K562 (cell line): ENCODE data around the gene INSM1. TPM values are rescaled to one million over a fixed set of nuclear protein-coding genes. Genes with fewer than 3 reads are reported as not detected.

ENCODE experiments used
- ATAC-seq: fragments of 200-7000 bp; cut with Tn5 transposase; 3 replicates; pipeline ENCODE4 v1.9.1; 2020; ENCODE audit warnings: moderate library complexity
- BruUV-seq: library from RNA; stranded (reverse); fragments of 400-500 nt; replicated peaks from 2 replicates; lab custom pipeline; 2021; lab: Mats Ljungman, UMichigan
- CTCF ChIA-PET: fragments of 300-600 bp; formaldehyde crosslinking; extraction: SDS; loops from one replicate; lab custom pipeline; 2021; ENCODE audit warnings: low intra/inter-chr PET ratio; lab: Yijun Ruan, JAX
- POLR2A ChIA-PET: fragments of 300-600, 350-650 bp; sonication (Branson Sonifier 250); formaldehyde crosslinking; extraction: SDS; loops from one replicate; lab custom pipeline; 2021; ENCODE audit warnings: antibody characterized with exemption, inconsistent platforms; lab: Yijun Ruan, JAX
- DNase-seq, 4 experiments: peaks; one replicate each; pipeline versions ENCODE4 v3.0.0 to v3.0.0-alpha.2; 2011 to 2018; ENCODE audit warnings: low spot score in 3 of 4, mixed read lengths in 3 of 4; ENCODE audit errors: extremely low read depth in 1 of 4
- FAIRE-seq: peaks from 2 replicates; lab custom pipeline; 2011; peaks lifted over from hg19 to GRCh38; lab: Jason Lieb, UNC
- H2AFZ ChIP-seq: 2 replicates; pipeline ENCODE4 v1.6.0; 2011; ENCODE audit warnings: low read depth, low read length, control low read depth, inconsistent platforms
- H3K27ac ChIP-seq: fragments of 200-600 bp; 3 replicates; pipeline ENCODE4 v1.8.0; 2011; ENCODE audit warnings: low read depth, mild to moderate bottlenecking, control low read depth, inconsistent platforms, low read length, moderate library complexity, mixed read lengths; ENCODE audit errors: extremely low read depth
- H3K27me3 ChIP-seq, 2 experiments: fragments of 300-600 bp in 1 of 2; 2 replicates in 1 of 2; 3 replicates in 1 of 2; pipeline versions ENCODE4 v1.6.0 to v1.8.0; 2011; ENCODE audit warnings: inconsistent platforms in 2 of 2, low read length in 2 of 2, mild to moderate bottlenecking in 1 of 2, mixed read lengths in 1 of 2, moderate library complexity in 1 of 2; ENCODE audit not compliant: control insufficient read depth in 2 of 2, insufficient read depth in 2 of 2
- H3K36me3 ChIP-seq: fragments of 300-600 bp; 3 replicates; pipeline ENCODE4 v1.8.0; 2011; ENCODE audit warnings: mild to moderate bottlenecking, low read length, inconsistent platforms; ENCODE audit not compliant: control insufficient read depth, insufficient read depth
- H3K4me1 ChIP-seq, 2 experiments: fragments of 200-600 bp in 1 of 2; replicated peaks in 1 of 2; 2 replicates in 1 of 2; 3 replicates in 1 of 2; pipeline versions ENCODE4 v1.5.1 to v1.8.0; 2011; ENCODE audit warnings: inconsistent platforms in 2 of 2, low read length in 2 of 2, mild to moderate bottlenecking in 1 of 2, mixed read lengths in 1 of 2, moderate library complexity in 1 of 2; ENCODE audit not compliant: control insufficient read depth in 2 of 2, insufficient read depth in 2 of 2
- H3K4me2 ChIP-seq: 2 replicates; pipeline ENCODE4 v1.6.1; 2011; ENCODE audit warnings: low read length, control low read depth, inconsistent platforms, mixed read lengths; ENCODE audit not compliant: insufficient read depth
- H3K4me3 ChIP-seq: fragments of 200-600 bp; sonication (generic), shearing (Covaris generic); 2 replicates; pipeline ENCODE4 v1.5.1; 2016; ENCODE audit warnings: control low read depth, inconsistent platforms
- H3K79me2 ChIP-seq: fragments of 200-600 bp; 3 replicates; pipeline ENCODE4 v1.8.0; 2011; ENCODE audit warnings: low read length, inconsistent platforms; ENCODE audit not compliant: control insufficient read depth, insufficient read depth
- H3K9ac ChIP-seq, 2 experiments: 2 replicates each; pipeline versions ENCODE4 v1.6.0 to v1.6.1; 2011; ENCODE audit warnings: low read depth in 2 of 2, low read length in 2 of 2, control low read depth in 1 of 2, inconsistent platforms in 1 of 2, mild to moderate bottlenecking in 1 of 2, mixed read lengths in 1 of 2; ENCODE audit not compliant: insufficient read depth in 1 of 2
- H3K9me1 ChIP-seq: one replicate; pipeline ENCODE4 v1.6.0; 2011; ENCODE audit warnings: inconsistent platforms, mild to moderate bottlenecking, low read length, moderate library complexity; ENCODE audit not compliant: control insufficient read depth, insufficient read depth
- H3K9me3 ChIP-seq: replicated peaks from 2 replicates; pipeline ENCODE4 v1.5.1; 2011; ENCODE audit warnings: low read depth, low read length, inconsistent platforms; ENCODE audit not compliant: control insufficient read depth, insufficient read depth
- H4K20me1 ChIP-seq: replicated peaks from 2 replicates; pipeline ENCODE4 v1.6.1; 2011; ENCODE audit warnings: low read length, inconsistent platforms, mixed read lengths; ENCODE audit not compliant: control insufficient read depth, insufficient read depth
- BRF2 ChIP-seq: IDR thresholded peaks from 3 replicates; pipeline ENCODE4 v1.6.1; 2011; ENCODE audit warnings: borderline replicate concordance, mild to moderate bottlenecking; ENCODE audit not compliant: insufficient read length, insufficient read depth
- CC2D1A ChIP-seq: fragments of 450-650 bp; IDR thresholded peaks from 2 replicates; pipeline ENCODE4 v1.6.1; 2017; ENCODE audit warnings: mild to moderate bottlenecking
- RB1 ChIP-seq: fragments of 450-650 bp; IDR thresholded peaks from 2 replicates; pipeline ENCODE4 v1.6.1; 2017; ENCODE audit warnings: low read depth, mild to moderate bottlenecking
- ZNF507 ChIP-seq: conservative IDR thresholded peaks from 2 replicates; pipeline ENCODE4 v1.6.1; 2017; ENCODE audit warnings: missing genetic modification characterization, missing compliant biosample characterization
- WGBS: fragments of 100-300 bp; shearing (Covaris generic); methylation state at CpG from one replicate; pipeline ENCODE4 v1.1.6; 2016; ENCODE audit warnings: low coverage, mixed read lengths; ENCODE audit not compliant: insufficient coverage; ENCODE audit errors: missing lambda C conversion rate; 5-methylcytosine and 5-hydroxymethylcytosine counted together
- in situ Hi-C: fragments of 300-500 bp; cut with MboI; formaldehyde crosslinking; loops from 4 replicates; pipeline ENCODE4 v1.15.0; 2018; ENCODE audit warnings: inconsistent platforms, mixed read lengths
- intact Hi-C: fragments of 100-400 bp; cut with micrococcal nuclease; formaldehyde crosslinking; loops from 2 replicates; pipeline ENCODE4 v1.14.2; 2022
- polyA plus RNA-seq, 8 experiments: library from polyadenylated mRNA; depleted of rRNA in 4 of 8; stranded (reverse) in 5 of 8; unstranded in 3 of 8; fragments of >200 nt; fragmentation: Nextera tagmentation in 2 of 8; fragmentation: Illumina TruSeq in 1 of 8; extraction: Ambion mirVana in 2 of 8; extraction: Trizol in 1 of 8; gene quantifications; 2 replicates each; pipeline versions ENCODE4 v1.2.1 to v1.2.3, GENCODE V29; 2011 to 2014; ENCODE audit warnings: inconsistent platforms in 1 of 8, missing spikeins in 1 of 8
- total RNA-seq, 7 experiments: library from RNA; depleted of rRNA in 6 of 7; stranded (reverse); fragments of >200 nt in 6 of 7; fragmentation: Illumina TruSeq in 2 of 7; extraction: Trizol in 2 of 7; gene quantifications; 2 replicates each; pipeline versions ENCODE4 v1.2.1 to v1.2.3, GENCODE V29; 2011 to 2021; ENCODE audit warnings: low replicate concordance in 1 of 7
- TF ChIP-seq, protein P1 (sequence below): fragments of 450-650 bp; formaldehyde crosslinking; IDR thresholded peaks from 2 replicates; pipeline ENCODE4 v1.4.0; 2020; ENCODE audit warnings: mild to moderate bottlenecking, moderate library complexity
- TF ChIP-seq, protein P2 (sequence below): fragments of 450-650 bp; IDR thresholded peaks from 2 replicates; pipeline ENCODE4 v1.6.1; 2016; ENCODE audit warnings: missing biosample characterization, missing genetic modification characterization

Gene INSM1
- total and polyA plus RNA-seq, 9 of the 15 experiments (the other 6 are each of a cell fraction or from before 2014, with no cell fraction given), result not detected

DNA sequence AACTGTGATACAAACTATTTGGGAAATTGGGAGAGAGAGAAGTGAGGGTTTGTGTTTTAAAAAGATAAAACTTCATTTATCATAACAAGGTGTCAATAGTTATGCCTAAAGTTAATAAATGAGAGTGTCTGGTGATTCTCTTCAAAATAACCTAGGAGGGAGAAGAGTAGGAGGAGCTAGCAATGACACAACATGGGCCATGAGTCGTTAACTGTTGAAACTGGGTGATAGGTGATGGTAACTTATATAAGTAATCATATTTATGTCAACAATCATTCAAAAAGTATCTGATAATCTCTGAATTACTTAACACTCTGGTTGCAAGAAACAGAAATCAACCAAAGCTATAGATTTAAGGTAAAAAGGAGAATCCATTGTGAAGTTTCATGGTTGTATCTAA is 46.8 kb upstream of the INSM1 start:
- Histone ChIP-seq H2AFZ (no peak overlapping the region), H3K4me3 (no peak overlapping the region), H3K36me3 (no peaks in the 10 kb centered on the region), H3K79me2 (no peaks in the 10 kb centered on the region), H3K27ac (no peak overlapping the region), H4K20me1 (no peaks in the 10 kb centered on the region), H3K9ac (no peak overlapping the region), H3K4me2 (no peak overlapping the region), H3K9me3 (no peaks in the 10 kb centered on the region), H3K4me1 (no peaks in the 10 kb centered on the region), H3K27me3 (no peaks in the 10 kb centered on the region), H3K9me1 (no peaks in the 10 kb centered on the region)
- ChIA-PET POLR2A (no interaction called here), CTCF (no interaction called here)
- intact Hi-C loops, result no loop called here
- in situ Hi-C loops, result no loop called here
- DNase-seq, result no peak
- TF ChIP-seq, protein P1, sequence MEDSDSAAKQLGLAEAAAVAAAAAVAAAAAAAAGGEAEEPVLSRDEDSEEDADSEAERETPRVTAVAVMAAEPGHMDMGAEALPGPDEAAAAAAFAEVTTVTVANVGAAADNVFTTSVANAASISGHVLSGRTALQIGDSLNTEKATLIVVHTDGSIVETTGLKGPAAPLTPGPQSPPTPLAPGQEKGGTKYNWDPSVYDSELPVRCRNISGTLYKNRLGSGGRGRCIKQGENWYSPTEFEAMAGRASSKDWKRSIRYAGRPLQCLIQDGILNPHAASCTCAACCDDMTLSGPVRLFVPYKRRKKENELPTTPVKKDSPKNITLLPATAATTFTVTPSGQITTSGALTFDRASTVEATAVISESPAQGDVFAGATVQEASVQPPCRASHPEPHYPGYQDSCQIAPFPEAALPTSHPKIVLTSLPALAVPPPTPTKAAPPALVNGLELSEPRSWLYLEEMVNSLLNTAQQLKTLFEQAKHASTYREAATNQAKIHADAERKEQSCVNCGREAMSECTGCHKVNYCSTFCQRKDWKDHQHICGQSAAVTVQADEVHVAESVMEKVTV (CRISPR knock-in tag), result no peak
- TF ChIP-seq BRF2 (no peak), ZNF507 (tag) (no peak), CC2D1A (no peak), RB1 (no peak)
- TF ChIP-seq, protein P2, sequence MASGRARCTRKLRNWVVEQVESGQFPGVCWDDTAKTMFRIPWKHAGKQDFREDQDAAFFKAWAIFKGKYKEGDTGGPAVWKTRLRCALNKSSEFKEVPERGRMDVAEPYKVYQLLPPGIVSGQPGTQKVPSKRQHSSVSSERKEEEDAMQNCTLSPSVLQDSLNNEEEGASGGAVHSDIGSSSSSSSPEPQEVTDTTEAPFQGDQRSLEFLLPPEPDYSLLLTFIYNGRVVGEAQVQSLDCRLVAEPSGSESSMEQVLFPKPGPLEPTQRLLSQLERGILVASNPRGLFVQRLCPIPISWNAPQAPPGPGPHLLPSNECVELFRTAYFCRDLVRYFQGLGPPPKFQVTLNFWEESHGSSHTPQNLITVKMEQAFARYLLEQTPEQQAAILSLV (tag), result no peak
- FAIRE-seq, result no peak
- ATAC-seq, result no peak
- BruUV-seq, result no TSS peak
- 17% methylated on average over 1 of the region's 1 CpG for WGBS
